Endothelial cell of umbilical vein (primary cell): Measurements from ENCODE around the gene SRRD.

ENCODE experiments used
- POLR2A ChIP-seq: IDR thresholded peaks from 2 replicates; pipeline ENCODE4 v1.6.1; 2012; ENCODE audit warnings: low read depth, mild to moderate bottlenecking, control low read depth, low read length
- TF ChIP-seq, protein P1 (sequence below), 2 donors: IDR thresholded peaks; 1 replicate in 1 of 2; 2 replicates in 1 of 2; pipeline ENCODE4 v1.5.1; 2011; ENCODE audit warnings: low read length in 2 of 2, mild to moderate bottlenecking in 2 of 2, moderate library complexity in 2 of 2, control low read depth in 1 of 2, inconsistent platforms in 1 of 2, low read depth in 1 of 2; ENCODE audit not compliant: insufficient read depth in 1 of 2; ENCODE audit errors: extremely low read depth in 1 of 2

GRCh38 chr22:26522592-26522991 is 38.9 kb downstream of the SRRD start:
- TF ChIP-seq POLR2A: no peak
- TF ChIP-seq, protein P1, sequence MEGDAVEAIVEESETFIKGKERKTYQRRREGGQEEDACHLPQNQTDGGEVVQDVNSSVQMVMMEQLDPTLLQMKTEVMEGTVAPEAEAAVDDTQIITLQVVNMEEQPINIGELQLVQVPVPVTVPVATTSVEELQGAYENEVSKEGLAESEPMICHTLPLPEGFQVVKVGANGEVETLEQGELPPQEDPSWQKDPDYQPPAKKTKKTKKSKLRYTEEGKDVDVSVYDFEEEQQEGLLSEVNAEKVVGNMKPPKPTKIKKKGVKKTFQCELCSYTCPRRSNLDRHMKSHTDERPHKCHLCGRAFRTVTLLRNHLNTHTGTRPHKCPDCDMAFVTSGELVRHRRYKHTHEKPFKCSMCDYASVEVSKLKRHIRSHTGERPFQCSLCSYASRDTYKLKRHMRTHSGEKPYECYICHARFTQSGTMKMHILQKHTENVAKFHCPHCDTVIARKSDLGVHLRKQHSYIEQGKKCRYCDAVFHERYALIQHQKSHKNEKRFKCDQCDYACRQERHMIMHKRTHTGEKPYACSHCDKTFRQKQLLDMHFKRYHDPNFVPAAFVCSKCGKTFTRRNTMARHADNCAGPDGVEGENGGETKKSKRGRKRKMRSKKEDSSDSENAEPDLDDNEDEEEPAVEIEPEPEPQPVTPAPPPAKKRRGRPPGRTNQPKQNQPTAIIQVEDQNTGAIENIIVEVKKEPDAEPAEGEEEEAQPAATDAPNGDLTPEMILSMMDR (IDR thresholded peaks at IDR 0.05; ENCODE audit: extremely low read depth in 1 of 2, insufficient read depth in 1 of 2, low read depth in 1 of 2, low read length in 2 of 2): no peak
